Effector memory CD8-positive, alpha-beta T cell (primary cell): ENCODE measurements around the gene MAP4K4.
"Not testable (repeated sequence)": the region's sequence is repeated elsewhere in the genome, so short reads cannot be mapped to it uniquely, and the experiment has no call there.

Source experiments
- ATAC-seq: fragments of 150-1000 bp; cut with Tn5 transposase; replicated peaks from 2 replicates; pipeline ENCODE4 v1.10.0; 2021; ENCODE audit warnings: mild to moderate bottlenecking, moderate library complexity
- DNase-seq, 3 experiments: peaks; one replicate each; pipeline ENCODE4 v3.0.0; 2021
- H3K27ac Mint-ChIP-seq, 2 donors: one replicate each; pipeline ENCODE4 v1.8.0; 2022; ENCODE audit warnings: mild to moderate bottlenecking in 2 of 2, mixed read lengths in 2 of 2, moderate library complexity in 2 of 2
- H3K27me3 Mint-ChIP-seq, 2 donors: one replicate each; pipeline ENCODE4 v1.8.0; 2022; ENCODE audit warnings: mixed read lengths in 2 of 2
- H3K36me3 Mint-ChIP-seq: one replicate; pipeline ENCODE4 v1.8.0; 2022; ENCODE audit warnings: mild to moderate bottlenecking, moderate library complexity, mixed read lengths; ENCODE audit not compliant: insufficient read depth
- H3K4me1 Mint-ChIP-seq, 2 donors: one replicate each; pipeline ENCODE4 v1.8.0; 2022; ENCODE audit warnings: low read depth in 2 of 2, mixed read lengths in 2 of 2
- H3K4me3 Mint-ChIP-seq, 2 donors: one replicate each; pipeline ENCODE4 v1.8.0; 2022; ENCODE audit warnings: mild to moderate bottlenecking in 2 of 2, mixed read lengths in 2 of 2, moderate library complexity in 2 of 2
- H3K9me3 Mint-ChIP-seq, 2 donors: one replicate each; pipeline ENCODE4 v1.8.0; 2022; ENCODE audit warnings: mixed read lengths in 2 of 2

Gene MAP4K4

GRCh38 chr2:101762451-101763171 lies 65.1 kb downstream of the MAP4K4 start:
- Mint-ChIP-seq H3K4me3 (peak overlapping the region in 1 of 2 donors; percentile 33), H3K27ac (peak overlapping the region; percentile 3 to 79), H3K9me3 (no peaks in the 10 kb centered on the region), H3K27me3 (no peaks in the 10 kb centered on the region), H3K36me3 (no peaks in the 10 kb centered on the region), H3K4me1 (peaks cover 53 to 60% of the 10 kb centered on the region in 2 donors)
- DNase-seq = no peak
- ATAC-seq = no peak

GRCh38 chr2:101763496-101764333 lies 66.2 kb downstream of the MAP4K4 start:
- H3K27me3 Mint-ChIP-seq = no peaks in the 10 kb centered on the region
- ATAC-seq (no peak), DNase-seq (no peak)
- no peaks in the 10 kb centered on the region for H3K9me3 Mint-ChIP-seq
- no peaks in the 10 kb centered on the region for H3K36me3 Mint-ChIP-seq
- H3K4me3 Mint-ChIP-seq = no peak overlapping the region
- H3K27ac Mint-ChIP-seq = peak overlapping the region; percentile 29 to 65
- H3K4me1 Mint-ChIP-seq = peaks cover 50 to 62% of the 10 kb centered on the region in 2 donors

GRCh38 chr2:101766337-101766736 lies 68.8 kb downstream of the MAP4K4 start:
- no peaks in the 10 kb centered on the region for H3K9me3 Mint-ChIP-seq
- no peaks in the 10 kb centered on the region for H3K27me3 Mint-ChIP-seq
- H3K4me3 Mint-ChIP-seq = peak overlapping the region in 1 of 2 donors; percentile 3
- DNase-seq = no peak
- H3K4me1 Mint-ChIP-seq = peaks cover 59 to 75% of the 10 kb centered on the region in 2 donors
- peak overlapping the region; percentile 36 to 81 for H3K27ac Mint-ChIP-seq
- H3K36me3 Mint-ChIP-seq = peaks cover 2% of the 10 kb centered on the region
- no peak for ATAC-seq

- peak overlapping the region in 1 of 2 donors; percentile 6 for H3K4me3 Mint-ChIP-seq
Observed at GRCh38 chr2:101766871-101767739, 69.6 kb downstream of the MAP4K4 start.

GRCh38 chr2:101768556-101769220 lies 71.2 kb downstream of the MAP4K4 start:
- Mint-ChIP-seq H3K27me3 (no peaks in the 10 kb centered on the region), H3K4me1 (peaks cover 57 to 75% of the 10 kb centered on the region in 2 donors), H3K9me3 (no peaks in the 10 kb centered on the region), H3K4me3 (peak overlapping the region in 1 of 2 donors; percentile 11), H3K36me3 (peaks cover 2% of the 10 kb centered on the region), H3K27ac (peak overlapping the region in 1 of 2 donors; percentile 83)
- ATAC-seq = peak; percentile 46
- DNase-seq = no peak

More at GRCh38 chr2:101766871-101767739, 69.6 kb downstream of the MAP4K4 start:
- Mint-ChIP-seq H3K27ac (peak overlapping the region in 1 of 2 donors; percentile 83), H3K4me1 (peaks cover 63 to 81% of the 10 kb centered on the region in 2 donors), H3K27me3 (no peaks in the 10 kb centered on the region), H3K9me3 (no peaks in the 10 kb centered on the region), H3K36me3 (peaks cover 2% of the 10 kb centered on the region)
- no peak for DNase-seq
- no peak for ATAC-seq

- peaks cover 52 to 74% of the 10 kb centered on the region in 2 donors for H3K4me1 Mint-ChIP-seq
- H3K9me3 Mint-ChIP-seq, H3K4me3 Mint-ChIP-seq, H3K27me3 Mint-ChIP-seq, H3K36me3 Mint-ChIP-seq, ATAC-seq, H3K27ac Mint-ChIP-seq, DNase-seq: not testable (repeated sequence)
Observed at GRCh38 chr2:101769726-101770125, 72.2 kb downstream of the MAP4K4 start.

GRCh38 chr2:101770726-101771125 lies 73.2 kb downstream of the MAP4K4 start:
- no peaks in the 10 kb centered on the region for H3K9me3 Mint-ChIP-seq
- no peaks in the 10 kb centered on the region for H3K27me3 Mint-ChIP-seq
- H3K36me3 Mint-ChIP-seq = peaks cover 2% of the 10 kb centered on the region
- H3K4me1 Mint-ChIP-seq = peaks cover 54 to 77% of the 10 kb centered on the region in 2 donors
- no peak overlapping the region for H3K4me3 Mint-ChIP-seq
- H3K27ac Mint-ChIP-seq = peak overlapping the region in 1 of 2 donors; percentile 53
- peak; percentile 36 for ATAC-seq
- DNase-seq = peak in 2 of 3 experiments; percentile 5 to 9

- Mint-ChIP-seq H3K36me3 (peaks cover 2% of the 10 kb centered on the region), H3K4me1 (peaks cover 50 to 75% of the 10 kb centered on the region in 2 donors), H3K27ac (peak overlapping the region; percentile 22 to 53), H3K9me3 (no peaks in the 10 kb centered on the region), H3K27me3 (no peaks in the 10 kb centered on the region), H3K4me3 (no peak overlapping the region)
- ATAC-seq (no peak), DNase-seq (no peak)
Observed at GRCh38 chr2:101771227-101771902, 73.9 kb downstream of the MAP4K4 start.

GRCh38 chr2:101771910-101772321 lies 74.4 kb downstream of the MAP4K4 start:
- H3K9me3 Mint-ChIP-seq = no peaks in the 10 kb centered on the region
- no peak for DNase-seq
- no peaks in the 10 kb centered on the region for H3K27me3 Mint-ChIP-seq
- H3K4me1 Mint-ChIP-seq = peaks cover 44 to 69% of the 10 kb centered on the region in 2 donors
- no peak overlapping the region for H3K4me3 Mint-ChIP-seq
- peak overlapping the region in 1 of 2 donors; percentile 22 for H3K27ac Mint-ChIP-seq
- ATAC-seq = no peak
- H3K36me3 Mint-ChIP-seq = peaks cover 2% of the 10 kb centered on the region

- Mint-ChIP-seq H3K27ac (no peak overlapping the region), H3K9me3 (no peaks in the 10 kb centered on the region), H3K4me3 (no peak overlapping the region), H3K27me3 (no peaks in the 10 kb centered on the region), H3K36me3 (peaks cover 2% of the 10 kb centered on the region), H3K4me1 (peaks cover 49 to 66% of the 10 kb centered on the region in 2 donors)
- DNase-seq (no peak), ATAC-seq (no peak)
Observed at GRCh38 chr2:101773137-101773536, 75.6 kb downstream of the MAP4K4 start.

GRCh38 chr2:101773961-101774360 lies 76.5 kb downstream of the MAP4K4 start:
- H3K36me3 Mint-ChIP-seq, H3K27ac Mint-ChIP-seq, ATAC-seq, DNase-seq, H3K9me3 Mint-ChIP-seq, H3K4me3 Mint-ChIP-seq, H3K27me3 Mint-ChIP-seq: not testable (repeated sequence)
- peaks cover 47 to 64% of the 10 kb centered on the region in 2 donors for H3K4me1 Mint-ChIP-seq

- Mint-ChIP-seq H3K27me3 (no peaks in the 10 kb centered on the region), H3K4me3 (no peak overlapping the region), H3K27ac (no peak overlapping the region), H3K4me1 (peaks cover 49 to 71% of the 10 kb centered on the region in 2 donors), H3K36me3 (peaks cover 2% of the 10 kb centered on the region), H3K9me3 (no peaks in the 10 kb centered on the region)
- no peak for ATAC-seq
- no peak for DNase-seq
Observed at GRCh38 chr2:101775092-101775491, 77.6 kb downstream of the MAP4K4 start.
